Right ventricle myocardium inferior (tissue), 1 donor: ENCODE results near the gene SENP6. TPM values are rescaled to one million over a fixed set of nuclear protein-coding genes. Genes with fewer than 3 reads are reported as not detected.

ENCODE experiments used
- ATAC-seq: fragments of 200-7000 bp; cut with Tn5 transposase; one replicate; pipeline ENCODE4 v1.9.1; 2020; ENCODE audit warnings: mild to moderate bottlenecking, moderate library complexity
- DNase-seq: peaks from one replicate; pipeline ENCODE4 v3.0.0; 2021; ENCODE audit errors: missing footprints
- intact Hi-C: fragments of 100-400 bp; cut with DNase I; formaldehyde crosslinking; loops from one replicate; pipeline ENCODE4 v1.11.0; 2022
- total RNA-seq: library from RNA; stranded (reverse); fragmentation: NEBNext Ultra II Directional; extraction: Animal tissue kit (Norgen Biotek cat#: 25700); gene quantifications from one replicate; pipeline ENCODE4 v1.2.1, GENCODE V29; 2021
- donor health status: DM: no; HTN: yes; CAD: no; lungs with severe emphysema.

The SENP6 gene
- total RNA-seq, 1 donor from 2014 or later, result 53.9 TPM

DNA sequence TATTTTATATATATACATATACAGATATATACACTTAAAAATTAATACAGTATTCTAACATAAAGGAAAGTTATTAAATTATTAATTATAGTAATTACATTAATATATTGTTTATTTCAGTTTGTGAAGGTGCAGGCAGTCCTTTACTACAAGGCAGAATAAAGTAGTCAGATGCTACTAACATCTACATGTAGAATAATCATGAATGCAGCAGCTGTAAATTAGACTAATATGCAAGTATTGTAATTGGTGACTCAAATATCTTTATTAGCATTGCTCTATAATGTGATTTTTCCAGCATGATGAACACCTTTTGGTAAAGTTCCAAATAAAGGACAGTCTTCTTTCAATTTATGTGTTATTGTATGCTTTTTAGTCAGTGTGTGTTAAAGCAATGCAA lies 164.7 kb downstream of the SENP6 start:
- DNase-seq, result no peak
- ATAC-seq, result no peak
- intact Hi-C loops, result no loop called here

Other genes starting within 250 kb of the SENP6 start
- 149 TPM for gene FILIP1, start 108.1 kb upstream of the SENP6 start, total RNA-seq
- 4.7 TPM for gene MYO6, start 147.4 kb downstream of the SENP6 start, total RNA-seq